22Rv1 (cell line): Measurements from ENCODE around the gene GOLGA7B.

Source experiments
- H3K27ac ChIP-seq: fragments of 450-650 bp; 2 replicates; pipeline ENCODE4 v1.5.1; 2017
- CTCF ChIP-seq: fragments of 450-650 bp; IDR thresholded peaks from 2 replicates; pipeline ENCODE4 v1.5.1; 2017; ENCODE audit warnings: mild to moderate bottlenecking
- ZFX ChIP-seq: fragments of 450-650 bp; IDR thresholded peaks from 2 replicates; pipeline ENCODE4 v1.6.1; 2017; ENCODE audit warnings: antibody characterized with exemption, borderline replicate concordance

The GOLGA7B gene

GRCh38 chr10:97880109-97880508 is 30.5 kb downstream of the GOLGA7B start:
- TF ChIP-seq ZFX = no peak
- TF ChIP-seq CTCF = no peak
- no peak overlapping the region for H3K27ac ChIP-seq

GRCh38 chr10:97882142-97883091 is 32.8 kb downstream of the GOLGA7B start:
- H3K27ac ChIP-seq = no peak overlapping the region
- TF ChIP-seq CTCF (no peak), ZFX (no peak)

GRCh38 chr10:97883092-97883485 is 33.4 kb downstream of the GOLGA7B start:
- no peak overlapping the region for H3K27ac ChIP-seq
- TF ChIP-seq CTCF = no peak
- TF ChIP-seq ZFX = no peak

- H3K27ac ChIP-seq = no peak overlapping the region
- no peak for TF ChIP-seq CTCF
- TF ChIP-seq ZFX = no peak
Observed at GRCh38 chr10:97886286-97886685, 36.6 kb downstream of the GOLGA7B start.

GRCh38 chr10:97887399-97887798 is 37.8 kb downstream of the GOLGA7B start:
- no peak overlapping the region for H3K27ac ChIP-seq
- TF ChIP-seq CTCF (no peak), ZFX (no peak)

GRCh38 chr10:97888134-97888533 is 38.5 kb downstream of the GOLGA7B start:
- no peak overlapping the region for H3K27ac ChIP-seq
- no peak for TF ChIP-seq CTCF
- TF ChIP-seq ZFX = no peak

GRCh38 chr10:97888641-97889262 is 39.1 kb downstream of the GOLGA7B start:
- no peak overlapping the region for H3K27ac ChIP-seq
- TF ChIP-seq ZFX (no peak), CTCF (no peak)
